ENCODE measurements around the gene PPP1R9A.

Gene PPP1R9A

GRCh38 chr7:95056901-95057300 lies 149.5 kb downstream of the PPP1R9A start:
- H3K4me3 ChIP-seq (ENCODE audit: low read depth in 1 of 2, low read length in 2 of 2) = no peak overlapping the region
- no peaks in the 10 kb centered on the region for H3K36me3 ChIP-seq (ENCODE audit: insufficient read depth, low read length)
- no peaks in the 10 kb centered on the region for H3K9me3 ChIP-seq (ENCODE audit: insufficient read depth, low read length, severe bottlenecking)
- no peak overlapping the region for H2AFZ ChIP-seq (ENCODE audit: low read depth, low read length)
- H3K4me1 ChIP-seq (ENCODE audit: insufficient read depth, low read length) = no peaks in the 10 kb centered on the region
- H3K79me2 ChIP-seq (ENCODE audit: insufficient read depth, low read length) = no peaks in the 10 kb centered on the region
- H3K4me2 ChIP-seq (ENCODE audit: insufficient read depth, low read length) = no peak overlapping the region
- ATAC-seq (ENCODE audit: insufficient read depth, low read depth) (no peak), DNase-seq (no peak)
- TF ChIP-seq EZH2 (IDR thresholded peaks at IDR 0.05; ENCODE audit: borderline replicate concordance, low read depth, low read length, severe bottlenecking) (no peak), CTCF (IDR thresholded peaks at IDR 0.05; ENCODE audit: borderline replicate concordance, extremely low read depth, low read length, poor library complexity, severe bottlenecking) (no peak)
- H3K27ac ChIP-seq (ENCODE audit: low read length) = no peak overlapping the region
- no peak overlapping the region for H3K9ac ChIP-seq (ENCODE audit: low read depth, low read length)
- no peaks in the 10 kb centered on the region for H4K20me1 ChIP-seq (ENCODE audit: insufficient read depth, low read length)
- H3K27me3 ChIP-seq (ENCODE audit: insufficient read depth, low read length, poor library complexity) = no peaks in the 10 kb centered on the region

DNA sequence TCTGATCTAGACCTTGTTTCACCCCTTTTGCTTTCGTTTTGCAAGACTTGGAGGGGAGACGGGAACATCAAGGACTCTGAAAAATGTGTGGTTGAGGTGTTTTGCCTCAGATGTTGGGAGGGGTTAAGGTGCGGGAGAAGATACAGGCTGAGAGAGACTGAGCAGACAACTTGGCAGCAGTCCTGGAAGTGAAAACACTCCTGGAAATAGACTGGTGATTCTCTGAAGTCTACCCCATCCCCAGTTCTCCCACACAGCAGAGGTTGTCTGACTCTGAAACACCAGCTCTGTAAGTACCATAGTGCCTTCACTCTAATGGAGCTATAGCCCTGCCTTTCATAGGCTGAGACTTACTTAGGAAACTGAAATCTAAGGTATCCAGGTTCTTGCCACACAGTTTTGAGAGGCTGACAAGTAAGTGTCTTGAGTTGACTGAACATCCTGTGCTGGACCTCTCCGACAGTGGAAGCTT lies 152.5 kb downstream of the PPP1R9A start:
- DNase-seq (no peak), ATAC-seq (ENCODE audit: insufficient read depth, low read depth) (peak; percentile 49; the same call in 2 of the 3 replicates)
- no peaks in the 10 kb centered on the region for H3K36me3 ChIP-seq (ENCODE audit: insufficient read depth, low read length)
- H3K4me3 ChIP-seq (ENCODE audit: low read depth in 1 of 2, low read length in 2 of 2) = no peak overlapping the region
- no peak overlapping the region for H3K27ac ChIP-seq (ENCODE audit: low read length)
- H3K9ac ChIP-seq (ENCODE audit: low read depth, low read length) = no peak overlapping the region
- H3K9me3 ChIP-seq (ENCODE audit: insufficient read depth, low read length, severe bottlenecking) = no peaks in the 10 kb centered on the region
- H3K4me1 ChIP-seq (ENCODE audit: insufficient read depth, low read length) = no peaks in the 10 kb centered on the region
- H3K27me3 ChIP-seq (ENCODE audit: insufficient read depth, low read length, poor library complexity) = no peaks in the 10 kb centered on the region
- H3K4me2 ChIP-seq (ENCODE audit: insufficient read depth, low read length) = no peak overlapping the region
- no peaks in the 10 kb centered on the region for H3K79me2 ChIP-seq (ENCODE audit: insufficient read depth, low read length)
- no peaks in the 10 kb centered on the region for H4K20me1 ChIP-seq (ENCODE audit: insufficient read depth, low read length)
- TF ChIP-seq EZH2 (IDR thresholded peaks at IDR 0.05; ENCODE audit: borderline replicate concordance, low read depth, low read length, severe bottlenecking) (no peak), CTCF (IDR thresholded peaks at IDR 0.05; ENCODE audit: borderline replicate concordance, extremely low read depth, low read length, poor library complexity, severe bottlenecking) (no peak)
- H2AFZ ChIP-seq (ENCODE audit: low read depth, low read length) = no peak overlapping the region

DNA sequence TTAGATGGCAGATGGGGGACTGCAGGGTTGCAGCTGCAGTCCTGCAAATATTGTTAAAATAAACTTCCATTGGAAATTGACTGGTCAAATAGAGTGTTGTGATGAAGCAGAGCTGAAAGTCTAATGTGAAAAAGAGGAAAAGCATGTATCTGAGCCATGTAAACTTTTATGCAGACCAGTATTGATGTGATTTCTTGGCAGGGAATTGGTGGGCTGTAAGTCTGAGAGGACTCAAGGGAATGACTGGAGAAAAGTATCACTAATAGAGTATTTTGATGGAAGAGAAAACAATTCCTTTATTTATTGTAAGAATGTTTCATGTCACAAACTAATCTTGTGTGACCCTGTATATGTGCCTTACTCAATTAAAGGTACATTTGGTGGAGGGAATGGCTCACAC lies 155.5 kb downstream of the PPP1R9A start:
- H2AFZ ChIP-seq (ENCODE audit: low read depth, low read length) = no peak overlapping the region
- H3K27me3 ChIP-seq (ENCODE audit: insufficient read depth, low read length, poor library complexity) = no peaks in the 10 kb centered on the region

More for the DNA sequence above, 155.5 kb downstream of the PPP1R9A start:
- Histone ChIP-seq H3K36me3 (ENCODE audit: insufficient read depth, low read length) (no peaks in the 10 kb centered on the region), H3K4me2 (ENCODE audit: insufficient read depth, low read length) (no peak overlapping the region), H3K9me3 (ENCODE audit: insufficient read depth, low read length, severe bottlenecking) (no peaks in the 10 kb centered on the region), H3K79me2 (ENCODE audit: insufficient read depth, low read length) (no peaks in the 10 kb centered on the region), H3K27ac (ENCODE audit: low read length) (no peak overlapping the region), H4K20me1 (ENCODE audit: insufficient read depth, low read length) (no peaks in the 10 kb centered on the region), H3K4me1 (ENCODE audit: insufficient read depth, low read length) (no peaks in the 10 kb centered on the region), H3K4me3 (ENCODE audit: low read depth in 1 of 2, low read length in 2 of 2) (no peak overlapping the region), H3K9ac (ENCODE audit: low read depth, low read length) (no peak overlapping the region)
- TF ChIP-seq EZH2 (IDR thresholded peaks at IDR 0.05; ENCODE audit: borderline replicate concordance, low read depth, low read length, severe bottlenecking) (no peak), CTCF (IDR thresholded peaks at IDR 0.05; ENCODE audit: borderline replicate concordance, extremely low read depth, low read length, poor library complexity, severe bottlenecking) (no peak)
- DNase-seq (no peak), ATAC-seq (ENCODE audit: insufficient read depth, low read depth) (no peak)
